Panc1 (cell line): ENCODE measurements around the gene LIPF. TPM values are rescaled to one million over a fixed set of nuclear protein-coding genes. Genes with fewer than 3 reads are reported as not detected.

Experiments
- ATAC-seq: fragments of 200-7000 bp; cut with Tn5 transposase; 2 replicates; pipeline ENCODE4 v1.9.1; 2020; ENCODE audit warnings: mild to moderate bottlenecking, moderate library complexity
- BruUV-seq: library from RNA; stranded (reverse); fragments of 400-500 nt; replicated peaks from 2 replicates; lab custom pipeline; 2021; lab: Mats Ljungman, UMichigan
- CTCF ChIA-PET: fragments of 300-600 bp; sonication (Branson Sonifier 250); formaldehyde crosslinking; loops from one replicate; lab custom pipeline; 2022; ENCODE audit warnings: antibody characterized with exemption; lab: Charles Lee
- POLR2A ChIA-PET: fragments of 300-600 bp; sonication (Branson Sonifier 250); formaldehyde crosslinking; loops from one replicate; lab custom pipeline; 2022; ENCODE audit warnings: antibody characterized with exemption; lab: Charles Lee
- DNase-seq: peaks from one replicate; pipeline ENCODE4 v3.0.0-alpha.2; 2010; ENCODE audit warnings: low read depth, low spot score
- H3K27ac ChIP-seq: 2 replicates; pipeline ENCODE4 v1.5.1; 2011; ENCODE audit warnings: mild to moderate bottlenecking, low read length, inconsistent platforms
- H3K27me3 ChIP-seq: fragments of 200-500 bp; sonication (Bioruptor generic); 2 replicates; pipeline ENCODE4 v1.6.0; 2014; ENCODE audit warnings: low read length, inconsistent platforms; ENCODE audit not compliant: control insufficient read depth, insufficient read depth
- H3K36me3 ChIP-seq: fragments of 200-500 bp; sonication (Bioruptor generic); 2 replicates; pipeline ENCODE4 v1.5.1; 2014; ENCODE audit warnings: inconsistent platforms, mild to moderate bottlenecking, low read length, moderate library complexity; ENCODE audit not compliant: control insufficient read depth, insufficient read depth
- H3K4me1 ChIP-seq: 2 replicates; pipeline ENCODE4 v1.5.1; 2011; ENCODE audit warnings: inconsistent platforms, mild to moderate bottlenecking, low read length, moderate library complexity; ENCODE audit not compliant: control insufficient read depth, insufficient read depth
- H3K4me3 ChIP-seq, 2 experiments: 2 replicates each; pipeline ENCODE4 v1.5.1; 2011 to 2012; ENCODE audit warnings: low read depth in 2 of 2, low read length in 2 of 2, mild to moderate bottlenecking in 2 of 2, inconsistent platforms in 1 of 2, moderate library complexity in 1 of 2
- H3K9me3 ChIP-seq: fragments of 200-500 bp; sonication (Bioruptor generic); 2 replicates; pipeline ENCODE4 v1.5.1; 2014; ENCODE audit warnings: low read depth, mild to moderate bottlenecking, inconsistent platforms, low read length, moderate library complexity; ENCODE audit not compliant: control insufficient read depth, insufficient read depth
- POLR2AphosphoS5 ChIP-seq: IDR thresholded peaks from 2 replicates; pipeline ENCODE4 v1.6.1; 2012; ENCODE audit warnings: mild to moderate bottlenecking, low read depth, low read length, moderate library complexity
- REST ChIP-seq, 2 experiments: IDR thresholded peaks; 2 replicates each; pipeline ENCODE4 v1.6.1; 2011 to 2012; ENCODE audit warnings: low read depth in 2 of 2, control low read depth in 1 of 2, low read length in 1 of 2, mild to moderate bottlenecking in 1 of 2, moderate library complexity in 1 of 2; ENCODE audit not compliant: insufficient read depth in 1 of 2
- SIN3A ChIP-seq: IDR thresholded peaks from 2 replicates; pipeline ENCODE4 v1.6.1; 2012; ENCODE audit warnings: low read depth, mild to moderate bottlenecking, low read length, moderate library complexity, borderline replicate concordance; ENCODE audit not compliant: insufficient read depth
- TCF7L2 ChIP-seq: IDR thresholded peaks from 2 replicates; pipeline ENCODE4 v1.6.1; 2011; ENCODE audit warnings: mild to moderate bottlenecking, low read depth, low read length, inconsistent platforms
- in situ Hi-C: cut with HindIII; loops from 2 replicates; pipeline ENCODE4 v1.10.0; 2016; ENCODE audit warnings: low sequenced_read_pairs, low pct_unique_long_range_greater_than_20kb
- intact Hi-C: fragments of 100-400 bp; cut with micrococcal nuclease; formaldehyde crosslinking; loops from one replicate; pipeline ENCODE4 v1.10.0; 2022; ENCODE audit not compliant: unreplicated experiment
- total RNA-seq: library from RNA; stranded (reverse); gene quantifications from one replicate; pipeline ENCODE4 v1.2.1, GENCODE V29; 2021; ENCODE audit not compliant: unreplicated experiment
- TF ChIP-seq, protein P1 (sequence below): fragments of 450-650 bp; IDR thresholded peaks from 2 replicates; pipeline ENCODE4 v1.5.1; 2017; ENCODE audit warnings: mild to moderate bottlenecking

Gene LIPF
- total RNA-seq, 1 experiment from 2014 or later, result not detected

- intact Hi-C loops, result no loop called here
- Histone ChIP-seq H3K9me3 (no peaks in the 10 kb centered on the region), H3K4me3 (no peak overlapping the region), H3K27me3 (no peaks in the 10 kb centered on the region), H3K4me1 (no peaks in the 10 kb centered on the region), H3K27ac (no peak overlapping the region), H3K36me3 (no peaks in the 10 kb centered on the region)
- no peak for ATAC-seq
- TF ChIP-seq, protein P1, sequence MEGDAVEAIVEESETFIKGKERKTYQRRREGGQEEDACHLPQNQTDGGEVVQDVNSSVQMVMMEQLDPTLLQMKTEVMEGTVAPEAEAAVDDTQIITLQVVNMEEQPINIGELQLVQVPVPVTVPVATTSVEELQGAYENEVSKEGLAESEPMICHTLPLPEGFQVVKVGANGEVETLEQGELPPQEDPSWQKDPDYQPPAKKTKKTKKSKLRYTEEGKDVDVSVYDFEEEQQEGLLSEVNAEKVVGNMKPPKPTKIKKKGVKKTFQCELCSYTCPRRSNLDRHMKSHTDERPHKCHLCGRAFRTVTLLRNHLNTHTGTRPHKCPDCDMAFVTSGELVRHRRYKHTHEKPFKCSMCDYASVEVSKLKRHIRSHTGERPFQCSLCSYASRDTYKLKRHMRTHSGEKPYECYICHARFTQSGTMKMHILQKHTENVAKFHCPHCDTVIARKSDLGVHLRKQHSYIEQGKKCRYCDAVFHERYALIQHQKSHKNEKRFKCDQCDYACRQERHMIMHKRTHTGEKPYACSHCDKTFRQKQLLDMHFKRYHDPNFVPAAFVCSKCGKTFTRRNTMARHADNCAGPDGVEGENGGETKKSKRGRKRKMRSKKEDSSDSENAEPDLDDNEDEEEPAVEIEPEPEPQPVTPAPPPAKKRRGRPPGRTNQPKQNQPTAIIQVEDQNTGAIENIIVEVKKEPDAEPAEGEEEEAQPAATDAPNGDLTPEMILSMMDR, result peak; percentile 42; the same call in 1 of the 2 replicates
- TF ChIP-seq TCF7L2, result no peak
- CTCF ChIA-PET, result no interaction called here
- no peak for DNase-seq
- no TSS peak for BruUV-seq
- POLR2A ChIA-PET, result interaction anchor here (0.6 kb wide), 1 partner anchor 189 kb away, joined by 3 read pairs; no protein-coding TSS in a partner anchor
- in situ Hi-C loops, result no loop called here
These were observed 29.3 kb downstream of the LIPF start for GRCh38 chr10:88693392-88694020.

- Histone ChIP-seq H3K9me3 (no peaks in the 10 kb centered on the region), H3K4me1 (peaks cover 23% of the 10 kb centered on the region), H3K27ac (peak overlapping the region; percentile 80), H3K4me3 (no peak overlapping the region), H3K27me3 (no peaks in the 10 kb centered on the region), H3K36me3 (no peaks in the 10 kb centered on the region)
- intact Hi-C loops, result no loop called here
- ChIA-PET CTCF (no interaction called here), POLR2A (no interaction called here)
- ATAC-seq (peak; percentile 94), DNase-seq (peak; percentile 57)
- BruUV-seq, result no TSS peak
- in situ Hi-C loops, result no loop called here
- TF ChIP-seq TCF7L2 (peak; percentile 87), POLR2AphosphoS5 (peak; percentile 48; the same call in 1 of the 2 replicates), REST (IDR thresholded peaks at IDR 0.05; ENCODE audit: insufficient read depth in 1 of 2, low read depth in 2 of 2, low read length in 1 of 2) (no peak)
These were observed 38.8 kb downstream of the LIPF start for GRCh38 chr10:88702848-88703597.

DNA sequence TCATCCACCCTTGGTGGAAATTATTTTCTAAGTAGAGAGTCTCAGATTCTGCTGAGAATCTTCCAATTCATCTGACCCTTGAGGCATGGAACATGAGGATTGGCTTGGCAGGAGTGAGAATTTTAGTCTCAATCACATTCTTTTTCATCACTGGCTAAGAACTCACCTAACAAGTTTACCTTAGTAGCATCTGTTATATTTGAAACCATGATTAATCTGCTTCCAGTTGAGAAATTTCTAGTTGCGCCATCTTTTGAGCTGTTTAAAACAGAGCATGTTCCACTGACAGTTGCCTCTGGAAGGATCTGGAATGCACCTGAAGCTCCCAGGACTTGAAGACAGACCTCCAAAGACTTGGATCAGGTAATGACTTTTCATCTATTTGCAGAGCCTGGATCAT, 41.7 kb downstream of the LIPF start, which contains the start of gene LIPK:
LIPK (plus strand) TSS at position 292 of the 400 bp plus-strand sequence. CDS start 18,295 bp downstream, outside the sequence.
- DNase-seq (no peak), ATAC-seq (no peak)
- no peaks in the 10 kb centered on the region for H3K9me3 ChIP-seq
- ChIA-PET CTCF (no interaction called here), POLR2A (no interaction called here)
- no TSS peak for BruUV-seq
- intact Hi-C loops (no loop called here), in situ Hi-C loops (no loop called here)
- H3K4me1 ChIP-seq, result peaks cover 23% of the 10 kb centered on the region
- TF ChIP-seq, protein P1, result no peak
- TF ChIP-seq SIN3A (no peak), POLR2AphosphoS5 (no peak), TCF7L2 (no peak), REST (IDR thresholded peaks at IDR 0.05; ENCODE audit: insufficient read depth in 1 of 2, low read depth in 2 of 2, low read length in 1 of 2) (no peak)
- H3K36me3 ChIP-seq, result no peaks in the 10 kb centered on the region
- no peak within 1 kb of the TSS for H3K4me3 ChIP-seq
- peak within 1 kb of the TSS; percentile 71 for H3K27ac ChIP-seq
- H3K27me3 ChIP-seq, result no peaks in the 10 kb centered on the region
